Activated CD4-positive, alpha-beta T cell treated with anti-CD3 and anti-CD28 coated beads for 48 hours (primary cell): Measurements from ENCODE around the gene ARIH2.

Experiments used
- DNase-seq: peaks from one replicate; pipeline ENCODE4 v3.0.0-alpha.2; 2020

ARIH2 gene

DNA sequence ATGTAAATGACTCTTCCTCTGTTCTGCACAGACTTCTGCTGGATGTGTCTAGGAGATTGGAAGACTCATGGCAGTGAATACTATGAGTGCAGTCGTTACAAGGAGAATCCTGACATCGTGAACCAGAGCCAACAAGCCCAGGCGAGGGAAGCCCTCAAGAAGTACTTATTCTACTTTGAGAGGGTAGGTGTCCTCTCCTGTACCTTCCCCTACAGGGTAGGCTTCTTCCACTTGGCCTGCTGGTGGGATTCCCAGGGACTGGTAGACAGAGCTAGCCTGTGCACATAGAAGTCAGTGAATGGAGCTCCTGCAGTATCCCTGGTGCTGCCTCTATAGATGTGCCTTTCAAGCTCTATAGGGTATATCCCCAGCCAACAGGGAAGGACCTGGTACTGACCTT, 60.8 kb downstream of the ARIH2 start:
- DNase-seq, result no peak

GRCh38 chr3:48980295-48980694, 61.7 kb downstream of the ARIH2 start:
- no peak for DNase-seq

- DNase-seq, result no peak
These were observed 63.4 kb downstream of the ARIH2 start for GRCh38 chr3:48982016-48982415.

DNA sequence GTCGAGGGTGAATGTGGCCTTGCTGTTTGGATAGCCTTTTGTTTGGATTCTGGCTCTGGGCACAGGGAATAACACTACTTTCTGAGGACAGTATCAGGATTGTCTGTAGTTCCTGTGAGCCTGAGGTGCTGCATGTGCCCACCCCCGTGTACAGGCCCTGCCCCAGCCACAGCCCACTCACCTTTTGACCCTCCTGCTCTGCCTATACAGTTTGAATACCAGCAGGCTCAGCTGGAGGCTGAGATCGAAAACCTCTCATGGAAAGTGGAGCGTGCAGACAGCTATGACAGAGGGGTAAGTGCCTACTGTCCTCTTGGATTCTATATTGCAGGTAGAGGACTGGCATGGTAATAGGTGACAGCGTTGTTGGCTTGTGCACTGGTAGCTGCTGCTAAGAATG, 64.0 kb downstream of the ARIH2 start:
- DNase-seq, result no peak

DNA sequence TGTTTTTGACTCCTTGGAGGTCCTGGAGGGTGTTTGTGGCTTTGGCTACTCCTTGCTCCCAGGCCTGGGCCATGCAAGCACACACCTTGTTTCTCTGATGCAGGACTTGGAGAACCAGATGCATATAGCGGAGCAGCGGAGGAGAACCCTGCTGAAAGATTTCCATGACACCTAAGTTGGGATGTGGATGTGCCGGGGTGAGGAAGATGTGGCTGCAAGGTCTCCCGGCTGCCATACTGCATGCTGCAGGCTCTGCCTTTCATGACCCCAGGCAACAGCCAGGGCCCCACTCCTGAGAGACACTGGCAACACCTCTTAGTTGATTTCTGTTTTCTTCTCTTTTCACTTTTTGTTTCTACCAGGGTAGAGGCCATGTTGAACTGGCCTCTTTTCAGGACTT, 64.5 kb downstream of the ARIH2 start:
- no peak for DNase-seq

DNA sequence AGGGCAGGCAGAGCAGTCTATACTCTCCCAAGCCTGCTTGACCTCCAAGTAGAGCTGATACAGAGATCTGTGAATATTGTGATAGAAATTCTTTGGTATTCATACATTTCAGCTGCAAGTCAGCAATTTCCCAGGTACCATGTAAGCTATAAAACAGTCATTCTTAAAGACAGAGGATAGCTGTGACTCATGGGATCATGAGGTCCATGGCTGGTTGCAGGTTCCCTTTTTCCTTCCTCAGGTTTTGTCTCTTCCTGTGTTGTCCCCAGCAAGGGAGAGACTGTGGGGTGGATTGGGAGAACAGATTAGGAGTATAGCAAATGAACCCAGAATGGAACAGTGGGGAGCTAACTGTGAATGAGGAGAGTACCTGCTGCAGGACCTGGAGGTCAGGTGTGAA, 66.0 kb downstream of the ARIH2 start:
- DNase-seq, result no peak

GRCh38 chr3:48985831-48986376, 67.3 kb downstream of the ARIH2 start:
- no peak for DNase-seq

DNA sequence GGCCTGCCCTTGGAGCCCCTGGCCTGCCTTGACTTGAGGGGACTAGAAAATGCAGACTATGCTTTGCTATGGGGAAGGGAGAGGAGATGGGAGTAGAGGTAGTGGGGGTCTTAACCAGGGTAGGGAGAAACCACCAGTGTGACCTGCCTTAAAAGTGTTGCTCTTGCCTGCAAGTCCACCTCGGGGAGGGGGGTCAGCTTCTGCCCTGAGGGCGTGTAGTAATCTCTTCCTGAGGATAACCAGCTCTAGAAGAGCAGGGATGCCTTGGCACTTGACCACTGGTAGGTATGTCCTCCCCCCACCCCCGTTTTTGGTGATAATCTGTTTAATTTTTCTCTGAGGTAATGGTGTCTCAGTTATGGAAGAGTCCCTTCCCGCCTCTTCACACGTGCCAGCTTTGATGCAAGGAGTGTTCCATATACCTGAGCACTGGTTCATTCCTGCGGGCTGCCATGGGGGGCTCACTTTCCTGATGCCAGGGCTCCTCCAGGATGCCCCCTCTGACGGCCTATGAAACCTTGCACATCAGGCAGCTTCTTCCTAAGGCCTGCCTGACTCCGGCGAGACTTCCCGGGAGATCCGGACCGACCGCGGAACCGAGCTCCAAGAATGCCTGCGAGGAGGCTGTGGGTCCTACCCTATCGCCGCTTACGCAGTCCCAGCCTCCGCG, 70.6 kb downstream of the ARIH2 start:
- no peak for DNase-seq

DNA sequence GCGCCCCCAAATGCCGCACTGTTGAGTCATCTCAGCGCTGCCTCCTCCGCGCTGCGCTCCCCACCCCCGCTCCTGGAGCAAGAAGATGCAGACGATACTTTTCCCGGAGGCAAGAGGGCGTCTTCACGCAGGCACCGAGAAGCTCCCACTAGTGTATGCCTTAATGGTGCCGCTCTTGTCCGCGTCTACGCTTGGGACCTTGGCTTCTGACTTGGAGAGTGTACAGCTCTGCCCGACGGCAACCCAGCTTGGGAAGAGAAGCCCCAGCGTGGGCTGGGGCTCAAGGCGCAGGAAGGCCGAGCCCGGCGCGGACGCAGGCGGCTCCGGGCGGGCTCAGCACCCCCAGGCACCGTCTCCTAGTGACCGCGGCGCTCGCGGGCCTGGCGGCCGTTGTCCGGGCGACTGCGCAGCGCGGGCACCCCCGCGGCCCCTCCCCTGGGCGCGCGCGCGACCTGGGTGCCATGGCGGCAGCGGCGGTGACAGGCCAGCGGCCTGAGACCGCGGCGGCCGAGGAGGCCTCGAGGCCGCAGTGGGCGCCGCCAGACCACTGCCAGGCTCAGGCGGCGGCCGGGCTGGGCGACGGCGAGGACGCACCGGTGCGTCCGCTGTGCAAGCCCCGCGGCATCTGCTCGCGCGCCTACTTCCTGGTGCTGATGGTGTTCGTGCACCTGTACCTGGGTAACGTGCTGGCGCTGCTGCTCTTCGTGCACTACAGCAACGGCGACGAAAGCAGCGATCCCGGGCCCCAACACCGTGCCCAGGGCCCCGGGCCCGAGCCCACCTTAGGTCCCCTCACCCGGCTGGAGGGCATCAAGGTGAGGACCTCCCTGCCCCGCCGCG, 71.4 kb downstream of the ARIH2 start, which contains the start of gene P4HTM:
TSS of gene P4HTM (plus strand) at position 446 of the 840 bp plus-strand sequence. CDS start at position 462, 16 bp downstream.
- DNase-seq, result peak; percentile 86

DNA sequence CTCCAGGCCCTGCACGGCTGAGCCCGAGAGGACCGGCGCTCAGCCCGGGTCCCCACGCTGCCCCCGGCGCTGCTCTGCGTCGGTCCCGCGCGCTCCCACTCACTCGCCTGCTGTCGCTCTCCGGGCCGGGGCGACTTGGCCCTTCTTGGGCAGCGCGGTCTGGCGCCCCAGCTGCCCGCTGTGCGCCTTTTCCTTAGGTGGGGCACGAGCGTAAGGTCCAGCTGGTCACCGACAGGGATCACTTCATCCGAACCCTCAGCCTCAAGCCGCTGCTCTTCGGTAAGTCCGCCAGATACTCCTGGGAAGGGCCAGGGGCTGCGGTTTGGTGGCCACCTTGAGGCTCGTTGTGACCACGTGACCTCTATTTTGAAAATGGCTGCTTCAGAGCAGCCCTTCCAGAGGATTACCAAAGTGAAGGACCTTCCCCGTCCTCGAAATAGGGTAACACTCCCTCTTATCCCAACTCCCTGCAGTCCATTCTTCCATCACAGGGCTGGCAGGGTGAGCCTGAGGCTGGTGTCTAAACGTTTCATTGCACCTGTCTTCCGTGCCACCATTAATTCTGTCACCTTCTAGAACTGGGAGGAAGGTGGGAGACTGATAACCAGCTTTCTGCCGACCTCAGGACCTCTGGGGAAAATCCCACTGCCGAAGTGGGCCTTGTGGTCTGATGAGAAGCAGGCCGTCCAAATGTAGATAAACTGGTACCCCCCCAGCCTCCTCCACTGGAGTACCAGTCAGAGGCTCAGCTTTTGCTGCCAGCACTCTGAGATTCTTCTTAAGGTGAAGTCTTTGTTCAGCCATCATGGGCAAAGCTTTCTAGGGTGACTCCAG, 72.2 kb downstream of the ARIH2 start:
- peak; percentile 37 for DNase-seq

DNA sequence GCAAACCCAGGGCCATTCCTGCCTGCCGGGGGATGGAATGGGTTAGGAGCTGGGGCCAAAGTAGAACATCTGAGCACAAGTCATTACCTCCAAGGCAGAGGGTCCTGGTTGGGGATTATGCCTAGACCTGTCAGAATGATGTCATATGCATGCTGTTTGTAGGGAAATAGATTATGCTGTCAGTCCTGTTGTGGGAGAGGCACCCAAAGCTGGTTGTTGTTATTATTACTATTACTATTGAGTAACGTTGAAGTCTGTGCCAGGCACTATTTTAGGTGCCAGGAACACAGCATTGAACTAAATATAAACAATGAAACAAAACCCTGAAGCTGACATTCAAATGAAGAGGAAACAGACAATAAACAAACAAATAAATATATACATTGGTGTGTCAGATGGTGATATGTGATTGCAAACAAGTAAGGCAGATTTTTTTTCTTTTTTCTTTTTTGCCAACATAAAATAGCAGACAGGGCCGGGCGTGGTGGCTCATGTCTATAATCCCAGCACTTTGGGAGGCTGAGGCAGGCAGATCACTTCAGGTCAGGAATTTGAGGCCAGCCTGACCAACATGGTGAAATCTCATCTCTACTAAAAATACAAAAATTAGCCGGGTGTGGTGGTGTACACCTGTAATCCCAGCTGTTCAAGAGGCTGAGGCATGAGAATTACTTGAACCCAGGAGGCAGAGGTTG, 73.4 kb downstream of the ARIH2 start:
- DNase-seq, result no peak

DNA sequence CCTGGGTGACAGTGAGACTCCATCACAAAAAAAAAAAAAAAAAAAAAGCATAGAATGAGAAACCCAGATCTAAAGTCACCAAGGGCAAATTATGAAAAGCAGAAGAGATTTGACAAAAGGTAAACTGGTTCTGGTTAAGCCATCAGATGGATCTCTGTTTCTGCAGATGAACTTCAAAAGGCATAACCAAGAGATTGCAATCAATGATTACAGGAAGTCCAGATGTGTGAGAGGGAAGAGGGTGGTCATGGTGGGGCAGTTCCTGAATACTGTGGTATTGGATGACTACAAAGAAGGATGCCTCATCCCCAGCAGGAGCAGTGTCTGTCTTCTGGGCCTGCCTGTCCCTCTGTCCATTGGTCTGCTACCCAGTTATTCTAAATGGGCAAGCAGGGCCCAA, 75.2 kb downstream of the ARIH2 start:
- DNase-seq, result no peak

- no peak for DNase-seq
These were observed 78.0 kb downstream of the ARIH2 start for GRCh38 chr3:48996640-48997039.

GRCh38 chr3:48997102-48997635, 78.5 kb downstream of the ARIH2 start:
- DNase-seq, result no peak

DNA sequence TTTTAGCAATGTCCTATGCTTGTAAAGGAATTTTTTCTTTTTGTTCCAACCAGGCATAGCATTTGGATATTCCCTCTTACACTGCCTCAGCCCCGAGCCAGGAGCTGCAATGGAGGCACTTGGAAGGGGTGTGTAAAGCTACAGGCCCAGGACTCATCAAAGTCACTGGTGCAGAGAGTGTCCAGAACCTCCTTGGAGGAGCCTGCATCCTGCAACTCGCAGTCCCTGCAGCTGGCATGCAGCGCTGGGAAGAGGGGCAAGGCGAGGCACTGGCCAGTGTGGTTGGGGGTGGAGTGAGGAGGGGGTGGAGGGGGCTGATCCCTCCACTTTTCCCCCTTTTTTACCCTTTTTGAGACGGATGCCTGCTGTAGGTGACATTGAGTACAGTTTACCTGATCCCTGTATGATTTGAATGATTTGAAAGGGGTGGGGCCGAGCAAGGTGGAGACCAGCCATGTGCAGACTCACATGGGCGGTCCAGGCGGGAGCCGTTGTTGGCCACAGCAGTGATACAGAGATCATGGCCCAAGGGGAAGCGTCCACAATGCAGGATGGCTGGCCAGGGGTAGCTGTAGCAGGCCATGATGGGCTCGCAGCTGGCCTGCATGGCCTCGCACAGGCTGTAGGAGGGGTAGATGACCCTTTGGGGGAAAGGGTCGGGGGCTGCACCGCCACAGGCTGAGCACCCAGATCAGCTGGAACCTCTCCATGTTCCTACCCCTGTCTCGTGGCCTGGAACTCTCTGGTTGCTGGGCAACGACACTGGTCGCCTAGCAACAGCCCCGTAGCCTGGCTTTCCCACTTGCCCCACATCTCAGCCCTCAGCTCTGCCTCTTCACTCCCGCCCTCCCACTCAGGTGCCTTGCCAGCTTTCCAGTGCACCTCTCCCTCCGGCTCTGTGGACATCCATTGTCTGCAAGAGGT, 79.3 kb downstream of the ARIH2 start:
- no peak for DNase-seq

- DNase-seq, result no peak
These were observed 80.6 kb downstream of the ARIH2 start for GRCh38 chr3:48999085-48999858.

DNA sequence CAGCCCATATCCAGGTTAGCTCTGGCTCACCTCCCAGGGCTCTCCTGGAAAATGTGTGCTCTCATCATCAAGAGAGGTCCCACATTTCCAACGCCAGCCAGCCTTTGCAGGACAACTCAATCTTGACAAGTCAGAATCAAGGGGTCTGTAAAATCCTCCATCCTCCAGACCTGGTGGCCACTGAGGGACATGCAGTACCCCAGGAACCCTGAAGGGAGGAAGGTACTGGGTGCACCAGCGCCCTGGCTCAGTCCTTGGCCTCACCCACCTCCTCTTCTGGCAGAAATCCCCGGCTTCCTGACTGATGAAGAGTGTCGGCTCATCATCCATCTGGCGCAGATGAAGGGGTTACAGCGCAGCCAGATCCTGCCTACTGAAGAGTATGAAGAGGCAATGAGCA, 82.5 kb downstream of the ARIH2 start:
- no peak for DNase-seq

- DNase-seq, result peak; percentile 37
These were observed 86.0 kb downstream of the ARIH2 start for GRCh38 chr3:49004352-49005302.

DNA sequence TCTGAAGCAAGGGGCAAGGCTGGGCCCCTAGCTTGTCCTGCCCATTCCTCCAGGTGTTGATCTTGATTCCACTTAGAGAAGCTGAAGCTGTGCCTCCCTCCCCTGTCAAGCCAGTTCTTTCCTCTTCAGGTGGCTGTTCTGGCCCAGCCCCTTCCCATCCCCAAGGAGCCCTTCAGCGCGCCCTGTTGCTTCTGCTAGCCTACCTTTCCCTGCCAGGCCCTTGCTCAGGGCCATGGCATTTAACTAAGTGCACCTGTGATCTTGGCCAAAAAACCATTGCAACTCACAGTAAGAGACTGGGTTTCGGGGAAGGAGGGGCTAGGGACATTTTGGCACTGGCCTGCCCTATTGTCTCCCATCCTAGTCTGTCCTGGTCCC, 86.7 kb downstream of the ARIH2 start:
- DNase-seq, result no peak
